ENCODE measurements around the gene ZNF367.

ZNF367 gene

GRCh38 chr9:96461336-96461735, 43.2 kb upstream of the ZNF367 start (continued):
- TF ChIP-seq ZNF70 (CRISPR knock-in tag; IDR thresholded peaks at IDR 0.05), result no peak
- TF ChIP-seq ZFP3 (CRISPR knock-in tag; IDR thresholded peaks at IDR 0.05), result no peak

GRCh38 chr9:96460882-96461281, 42.7 kb upstream of the ZNF367 start:
- TF ChIP-seq ZNF70 (CRISPR knock-in tag; IDR thresholded peaks at IDR 0.05) (no peak), CSDC2 (CRISPR knock-in tag; IDR thresholded peaks at IDR 0.05) (no peak), ARNTL (CRISPR knock-in tag; IDR thresholded peaks at IDR 0.05; ENCODE audit: borderline replicate concordance, low read depth) (no peak), CSRNP3 (CRISPR knock-in tag; IDR thresholded peaks at IDR 0.05) (no peak), ZFP30 (CRISPR knock-in tag; IDR thresholded peaks at IDR 0.05) (no peak), POU6F1 (CRISPR knock-in tag; IDR thresholded peaks at IDR 0.05; ENCODE audit: borderline replicate concordance, low read depth) (no peak), ISL1 (CRISPR knock-in tag; IDR thresholded peaks at IDR 0.05) (no peak), TSHZ2 (CRISPR knock-in tag; IDR thresholded peaks at IDR 0.05) (no peak), SNAI2 (CRISPR knock-in tag; IDR thresholded peaks at IDR 0.05) (no peak), PPARA (CRISPR knock-in tag; IDR thresholded peaks at IDR 0.05; ENCODE audit: borderline replicate concordance) (no peak), TCF4 (CRISPR knock-in tag; IDR thresholded peaks at IDR 0.05; ENCODE audit: borderline replicate concordance) (no peak), GLIS3 (CRISPR knock-in tag; IDR thresholded peaks at IDR 0.05) (no peak), OSR1 (CRISPR knock-in tag; IDR thresholded peaks at IDR 0.05) (no peak), CREB5 (CRISPR knock-in tag; IDR thresholded peaks at IDR 0.05; ENCODE audit: low read depth) (no peak), ESRRG (CRISPR knock-in tag; IDR thresholded peaks at IDR 0.05) (no peak), TOX (CRISPR knock-in tag; IDR thresholded peaks at IDR 0.05; ENCODE audit: borderline replicate concordance) (no peak)
- ATAC-seq, result peak; percentile 59

- peak; percentile 85 for ATAC-seq
- no peak for TF ChIP-seq ISL1 (CRISPR knock-in tag; IDR thresholded peaks at IDR 0.05)
- TF ChIP-seq PATZ1 (CRISPR knock-in tag; IDR thresholded peaks at IDR 0.05; ENCODE audit: borderline replicate concordance), result no peak
- no peak for TF ChIP-seq ZNF70 (CRISPR knock-in tag; IDR thresholded peaks at IDR 0.05)
- TF ChIP-seq TSHZ2 (CRISPR knock-in tag; IDR thresholded peaks at IDR 0.05), result no peak
- no peak for TF ChIP-seq CREB5 (CRISPR knock-in tag; IDR thresholded peaks at IDR 0.05; ENCODE audit: low read depth)
- no peak for TF ChIP-seq ARNTL (CRISPR knock-in tag; IDR thresholded peaks at IDR 0.05; ENCODE audit: borderline replicate concordance, low read depth)
- TF ChIP-seq OSR1 (CRISPR knock-in tag; IDR thresholded peaks at IDR 0.05), result no peak
- no peak for TF ChIP-seq ZFP30 (CRISPR knock-in tag; IDR thresholded peaks at IDR 0.05)
- TF ChIP-seq ESRRG (CRISPR knock-in tag; IDR thresholded peaks at IDR 0.05), result no peak
- TF ChIP-seq GLIS3 (CRISPR knock-in tag; IDR thresholded peaks at IDR 0.05), result no peak
- TF ChIP-seq SNAI2 (CRISPR knock-in tag; IDR thresholded peaks at IDR 0.05), result no peak
- no peak for TF ChIP-seq POU6F1 (CRISPR knock-in tag; IDR thresholded peaks at IDR 0.05; ENCODE audit: borderline replicate concordance, low read depth)
- TF ChIP-seq ZNF565 (CRISPR knock-in tag; conservative IDR thresholded peaks at IDR 0.05; ENCODE audit: low read depth), result no peak
- no peak for TF ChIP-seq CSRNP3 (CRISPR knock-in tag; IDR thresholded peaks at IDR 0.05)
- no peak for TF ChIP-seq PPARA (CRISPR knock-in tag; IDR thresholded peaks at IDR 0.05; ENCODE audit: borderline replicate concordance)
These were observed 42.3 kb upstream of the ZNF367 start for GRCh38 chr9:96460470-96460869.

Measured in SK-N-SH treated with all-trans-retinoic acid at 6 μM for 48 hours (cell line).